GM23338 (cell line): ENCODE measurements around the gene ADGRG4. TPM values are rescaled to one million over a fixed set of nuclear protein-coding genes. Genes with fewer than 3 reads are reported as not detected.

Source experiments
- ATAC-seq: fragments of 200-7000 bp; cut with Tn5 transposase; 3 replicates; pipeline ENCODE4 v1.9.1; 2020
- DNase-seq: peaks from one replicate; pipeline ENCODE4 v3.0.0-alpha.2; 2015; ENCODE audit warnings: low spot score
- H2AFZ ChIP-seq: fragments of 200-600 bp; sonication (generic); 2 replicates; pipeline ENCODE4 v1.8.0; 2016; ENCODE audit warnings: antibody characterized with exemption, mild to moderate bottlenecking, moderate library complexity
- H3F3A ChIP-seq: fragments of 200-600 bp; sonication (generic); replicated peaks from 2 replicates; pipeline ENCODE4 v1.8.0; 2017; ENCODE audit warnings: antibody characterized with exemption, mixed run types, low read depth
- H3K27ac ChIP-seq: fragments of 200-600 bp; sonication (generic); 2 replicates; pipeline ENCODE4 v1.6.1; 2016; ENCODE audit warnings: low read depth
- H3K27me3 ChIP-seq: fragments of 200-600 bp; sonication (generic); 2 replicates; pipeline ENCODE4 v1.8.0; 2016; ENCODE audit warnings: mild to moderate bottlenecking, mixed run types, moderate library complexity; ENCODE audit not compliant: insufficient read depth
- H3K36me3 ChIP-seq: fragments of 200-600 bp; sonication (generic); 2 replicates; pipeline ENCODE4 v1.8.0; 2016; ENCODE audit warnings: mild to moderate bottlenecking; ENCODE audit not compliant: insufficient read depth
- H3K4me1 ChIP-seq: fragments of 200-600 bp; sonication (generic); 2 replicates; pipeline ENCODE4 v1.8.0; 2016; ENCODE audit warnings: mild to moderate bottlenecking, moderate library complexity; ENCODE audit not compliant: insufficient read depth
- H3K4me2 ChIP-seq: fragments of 200-600 bp; sonication (generic); 2 replicates; pipeline ENCODE4 v1.7.1; 2017; ENCODE audit warnings: mixed run types
- H3K4me3 ChIP-seq: fragments of 200-600 bp; sonication (generic); 2 replicates; pipeline ENCODE4 v1.6.1; 2016; ENCODE audit warnings: mixed run types
- H3K79me2 ChIP-seq: fragments of 200-600 bp; sonication (generic); replicated peaks from 2 replicates; pipeline ENCODE4 v1.8.0; 2017; ENCODE audit warnings: mild to moderate bottlenecking; ENCODE audit not compliant: insufficient read depth
- H3K9me2 ChIP-seq: fragments of 200-600 bp; sonication (generic); 2 replicates; pipeline ENCODE4 v1.8.0; 2017; ENCODE audit not compliant: insufficient read depth
- H4K20me1 ChIP-seq: fragments of 200-600 bp; sonication (generic); replicated peaks from 2 replicates; pipeline ENCODE4 v1.8.0; 2017; ENCODE audit warnings: mild to moderate bottlenecking; ENCODE audit not compliant: insufficient read depth
- H3K27ac Mint-ChIP-seq: 2 replicates; pipeline ENCODE4 v1.8.0; 2020; ENCODE audit warnings: inconsistent platforms, mild to moderate bottlenecking, moderate library complexity, mixed read lengths
- H3K27me3 Mint-ChIP-seq: 3 replicates; pipeline ENCODE4 v1.8.0; 2022; ENCODE audit warnings: low read depth, mild to moderate bottlenecking, moderate library complexity, mixed read lengths, inconsistent platforms; ENCODE audit not compliant: insufficient read depth, poor library complexity
- H3K36me3 Mint-ChIP-seq: 3 replicates; pipeline ENCODE4 v1.8.0; 2021; ENCODE audit warnings: low read depth, mild to moderate bottlenecking, inconsistent platforms, moderate library complexity, mixed read lengths
- H3K4me1 Mint-ChIP-seq: 3 replicates; pipeline ENCODE4 v1.8.0; 2020; ENCODE audit warnings: mild to moderate bottlenecking, inconsistent platforms, mixed read lengths
- H3K4me3 Mint-ChIP-seq: 3 replicates; pipeline ENCODE4 v1.8.0; 2021; ENCODE audit warnings: moderate library complexity, mild to moderate bottlenecking, inconsistent platforms, mixed read lengths
- H3K9me3 Mint-ChIP-seq: 3 replicates; pipeline ENCODE4 v1.8.0; 2020; ENCODE audit warnings: moderate library complexity, mild to moderate bottlenecking, inconsistent platforms, mixed read lengths
- EZH2 ChIP-seq: fragments of 200-600 bp; sonication (generic); IDR thresholded peaks from one replicate; pipeline ENCODE4 v1.8.0; 2017; ENCODE audit warnings: antibody characterized with exemption, mild to moderate bottlenecking, low read depth; ENCODE audit not compliant: unreplicated experiment
- EZH2phosphoT487 ChIP-seq: fragments of 200-600 bp; sonication (generic); IDR thresholded peaks from one replicate; pipeline ENCODE4 v1.8.1; 2018; ENCODE audit warnings: antibody characterized with exemption; ENCODE audit not compliant: unreplicated experiment
- JUNB ChIP-seq: IDR thresholded peaks from one replicate; pipeline ENCODE4 v1.6.1; 2016; ENCODE audit warnings: antibody characterized with exemption; ENCODE audit not compliant: unreplicated experiment
- NANOG ChIP-seq: IDR thresholded peaks from 2 replicates; pipeline ENCODE4 v1.6.1; 2016; ENCODE audit warnings: antibody characterized with exemption, borderline replicate concordance
- ZNF114 ChIP-seq: fragments of 250-450 bp; sonication (Bioruptor Pico); IDR thresholded peaks from 2 replicates; pipeline ENCODE4 v1.5.0; 2020; ENCODE audit warnings: mild to moderate bottlenecking, moderate library complexity
- ZNF331 ChIP-seq: fragments of 250-450 bp; sonication (Bioruptor Pico); IDR thresholded peaks from 2 replicates; pipeline ENCODE4 v1.5.0; 2020; ENCODE audit warnings: low read depth, mild to moderate bottlenecking, moderate library complexity
- polyA plus RNA-seq: library from polyadenylated mRNA; unstranded; fragments of >200 nt; fragmentation: Nextera tagmentation; extraction: Ambion mirVana; gene quantifications from 2 replicates; pipeline ENCODE4 v1.2.1, GENCODE V29; 2016
- total RNA-seq: library from RNA; depleted of rRNA; stranded (reverse); fragments of >200 nt; shearing (Covaris generic); gene quantifications from 2 replicates; pipeline ENCODE4 v1.2.3, GENCODE V29; 2014
- TF ChIP-seq, protein P1 (sequence below): fragments of 250-450 bp; sonication (Bioruptor Pico); IDR thresholded peaks from 2 replicates; pipeline ENCODE4 v1.5.0; 2020; ENCODE audit warnings: mild to moderate bottlenecking, moderate library complexity
- TF ChIP-seq, protein P2 (sequence below): IDR thresholded peaks from 2 replicates; pipeline ENCODE4 v1.6.1; 2016; ENCODE audit warnings: antibody characterized with exemption
- TF ChIP-seq, protein P3 (sequence below), 2 experiments: fragments of 200-600 bp in 1 of 2; sonication (generic) in 1 of 2; conservative IDR thresholded peaks; 2 replicates each; pipeline versions ENCODE4 v1.5.1 to v1.6.1; 2016 to 2017; ENCODE audit warnings: antibody characterized with exemption in 2 of 2, low read depth in 2 of 2, mild to moderate bottlenecking in 2 of 2, moderate library complexity in 1 of 2

The ADGRG4 gene
- total and polyA plus RNA-seq, 2 experiments from 2014 or later: not detected

DNA sequence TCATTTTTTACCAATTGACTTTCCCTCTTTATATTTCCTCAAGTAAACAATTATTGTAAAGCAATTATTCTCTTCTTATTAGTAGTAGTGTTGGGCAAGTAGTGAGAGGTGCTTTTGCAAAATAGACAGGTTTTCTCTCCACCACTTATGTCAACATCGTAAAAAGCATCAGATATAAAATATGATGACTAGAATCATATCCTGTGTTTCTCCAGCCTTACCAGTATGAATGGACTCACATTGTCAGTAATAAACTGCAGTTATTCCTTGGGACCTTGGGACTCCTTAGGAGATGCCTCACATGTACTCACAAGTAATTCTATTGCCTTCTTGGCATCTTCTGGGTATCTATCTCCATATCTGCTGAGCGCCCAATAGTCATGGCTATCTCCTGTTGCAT, 146.5 kb downstream of the ADGRG4 start (continued):
- TF ChIP-seq, protein P1, sequence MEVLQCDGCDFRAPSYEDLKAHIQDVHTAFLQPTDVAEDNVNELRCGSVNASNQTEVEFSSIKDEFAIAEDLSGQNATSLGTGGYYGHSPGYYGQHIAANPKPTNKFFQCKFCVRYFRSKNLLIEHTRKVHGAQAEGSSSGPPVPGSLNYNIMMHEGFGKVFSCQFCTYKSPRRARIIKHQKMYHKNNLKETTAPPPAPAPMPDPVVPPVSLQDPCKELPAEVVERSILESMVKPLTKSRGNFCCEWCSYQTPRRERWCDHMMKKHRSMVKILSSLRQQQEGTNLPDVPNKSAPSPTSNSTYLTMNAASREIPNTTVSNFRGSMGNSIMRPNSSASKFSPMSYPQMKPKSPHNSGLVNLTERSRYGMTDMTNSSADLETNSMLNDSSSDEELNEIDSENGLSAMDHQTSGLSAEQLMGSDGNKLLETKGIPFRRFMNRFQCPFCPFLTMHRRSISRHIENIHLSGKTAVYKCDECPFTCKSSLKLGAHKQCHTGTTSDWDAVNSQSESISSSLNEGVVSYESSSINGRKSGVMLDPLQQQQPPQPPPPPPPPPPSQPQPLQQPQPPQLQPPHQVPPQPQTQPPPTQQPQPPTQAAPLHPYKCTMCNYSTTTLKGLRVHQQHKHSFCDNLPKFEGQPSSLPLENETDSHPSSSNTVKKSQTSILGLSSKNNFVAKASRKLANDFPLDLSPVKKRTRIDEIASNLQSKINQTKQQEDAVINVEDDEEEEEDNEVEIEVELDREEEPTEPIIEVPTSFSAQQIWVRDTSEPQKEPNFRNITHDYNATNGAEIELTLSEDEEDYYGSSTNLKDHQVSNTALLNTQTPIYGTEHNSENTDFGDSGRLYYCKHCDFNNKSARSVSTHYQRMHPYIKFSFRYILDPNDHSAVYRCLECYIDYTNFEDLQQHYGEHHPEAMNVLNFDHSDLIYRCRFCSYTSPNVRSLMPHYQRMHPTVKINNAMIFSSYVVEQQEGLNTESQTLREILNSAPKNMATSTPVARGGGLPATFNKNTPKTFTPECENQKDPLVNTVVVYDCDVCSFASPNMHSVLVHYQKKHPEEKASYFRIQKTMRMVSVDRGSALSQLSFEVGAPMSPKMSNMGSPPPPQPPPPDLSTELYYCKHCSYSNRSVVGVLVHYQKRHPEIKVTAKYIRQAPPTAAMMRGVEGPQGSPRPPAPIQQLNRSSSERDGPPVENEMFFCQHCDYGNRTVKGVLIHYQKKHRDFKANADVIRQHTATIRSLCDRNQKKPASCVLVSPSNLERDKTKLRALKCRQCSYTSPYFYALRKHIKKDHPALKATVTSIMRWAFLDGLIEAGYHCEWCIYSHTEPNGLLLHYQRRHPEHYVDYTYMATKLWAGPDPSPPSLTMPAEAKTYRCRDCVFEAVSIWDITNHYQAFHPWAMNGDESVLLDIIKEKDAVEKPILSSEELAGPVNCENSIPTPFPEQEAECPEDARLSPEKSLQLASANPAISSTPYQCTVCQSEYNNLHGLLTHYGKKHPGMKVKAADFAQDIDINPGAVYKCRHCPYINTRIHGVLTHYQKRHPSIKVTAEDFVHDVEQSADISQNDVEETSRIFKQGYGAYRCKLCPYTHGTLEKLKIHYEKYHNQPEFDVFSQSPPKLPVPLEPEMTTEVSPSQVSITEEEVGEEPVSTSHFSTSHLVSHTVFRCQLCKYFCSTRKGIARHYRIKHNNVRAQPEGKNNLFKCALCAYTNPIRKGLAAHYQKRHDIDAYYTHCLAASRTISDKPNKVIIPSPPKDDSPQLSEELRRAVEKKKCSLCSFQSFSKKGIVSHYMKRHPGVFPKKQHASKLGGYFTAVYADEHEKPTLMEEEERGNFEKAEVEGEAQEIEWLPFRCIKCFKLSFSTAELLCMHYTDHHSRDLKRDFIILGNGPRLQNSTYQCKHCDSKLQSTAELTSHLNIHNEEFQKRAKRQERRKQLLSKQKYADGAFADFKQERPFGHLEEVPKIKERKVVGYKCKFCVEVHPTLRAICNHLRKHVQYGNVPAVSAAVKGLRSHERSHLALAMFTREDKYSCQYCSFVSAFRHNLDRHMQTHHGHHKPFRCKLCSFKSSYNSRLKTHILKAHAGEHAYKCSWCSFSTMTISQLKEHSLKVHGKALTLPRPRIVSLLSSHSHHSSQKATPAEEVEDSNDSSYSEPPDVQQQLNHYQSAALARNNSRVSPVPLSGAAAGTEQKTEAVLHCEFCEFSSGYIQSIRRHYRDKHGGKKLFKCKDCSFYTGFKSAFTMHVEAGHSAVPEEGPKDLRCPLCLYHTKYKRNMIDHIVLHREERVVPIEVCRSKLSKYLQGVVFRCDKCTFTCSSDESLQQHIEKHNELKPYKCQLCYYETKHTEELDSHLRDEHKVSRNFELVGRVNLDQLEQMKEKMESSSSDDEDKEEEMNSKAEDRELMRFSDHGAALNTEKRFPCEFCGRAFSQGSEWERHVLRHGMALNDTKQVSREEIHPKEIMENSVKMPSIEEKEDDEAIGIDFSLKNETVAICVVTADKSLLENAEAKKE (CRISPR knock-in tag): no peak
- no peak for TF ChIP-seq JUNB
- TF ChIP-seq ZNF331 (CRISPR knock-in tag): no peak
- TF ChIP-seq, protein P2, sequence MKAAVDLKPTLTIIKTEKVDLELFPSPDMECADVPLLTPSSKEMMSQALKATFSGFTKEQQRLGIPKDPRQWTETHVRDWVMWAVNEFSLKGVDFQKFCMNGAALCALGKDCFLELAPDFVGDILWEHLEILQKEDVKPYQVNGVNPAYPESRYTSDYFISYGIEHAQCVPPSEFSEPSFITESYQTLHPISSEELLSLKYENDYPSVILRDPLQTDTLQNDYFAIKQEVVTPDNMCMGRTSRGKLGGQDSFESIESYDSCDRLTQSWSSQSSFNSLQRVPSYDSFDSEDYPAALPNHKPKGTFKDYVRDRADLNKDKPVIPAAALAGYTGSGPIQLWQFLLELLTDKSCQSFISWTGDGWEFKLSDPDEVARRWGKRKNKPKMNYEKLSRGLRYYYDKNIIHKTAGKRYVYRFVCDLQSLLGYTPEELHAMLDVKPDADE: no peak
- no peak for TF ChIP-seq ZNF114 (CRISPR knock-in tag)

DNA sequence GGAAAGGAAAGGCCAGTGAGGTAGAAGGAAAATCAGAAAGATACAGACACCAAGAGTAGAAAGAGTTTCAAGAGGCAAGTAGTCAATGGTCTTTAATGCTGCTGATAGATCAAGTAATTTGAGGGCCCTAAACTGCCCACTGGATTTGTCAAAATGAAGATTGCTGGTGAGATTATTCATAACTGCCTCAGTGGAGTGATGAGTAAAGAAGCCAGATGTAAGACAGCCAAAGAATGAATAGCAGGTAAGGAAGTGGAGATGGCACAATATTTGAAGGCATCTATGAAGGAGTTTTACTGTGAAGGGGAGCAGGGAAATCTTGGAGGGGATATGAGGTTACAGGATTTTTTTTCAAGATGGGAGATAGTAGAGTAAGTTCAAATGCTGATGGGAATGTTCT, 147.2 kb downstream of the ADGRG4 start:
- Histone ChIP-seq H3K36me3 (no peaks in the 10 kb centered on the region), H3K4me3 (no peak overlapping the region), H3K4me2 (no peak overlapping the region), H3K79me2 (no peaks in the 10 kb centered on the region), H3K9me2 (no peaks in the 10 kb centered on the region), H3F3A (no peaks in the 10 kb centered on the region), H2AFZ (no peak overlapping the region), H4K20me1 (no peaks in the 10 kb centered on the region), H3K27me3 (no peaks in the 10 kb centered on the region), H3K27ac (no peak overlapping the region), H3K4me1 (no peaks in the 10 kb centered on the region)
- H3K4me1 Mint-ChIP-seq: no peaks in the 10 kb centered on the region
- ATAC-seq: no peak
- H3K4me3 Mint-ChIP-seq: no peak overlapping the region
- H3K27ac Mint-ChIP-seq: no peak overlapping the region
- no peaks in the 10 kb centered on the region for H3K27me3 Mint-ChIP-seq
- no peak for TF ChIP-seq EZH2
- no peak for TF ChIP-seq NANOG
- TF ChIP-seq EZH2phosphoT487: no peak
- TF ChIP-seq, protein P3, sequence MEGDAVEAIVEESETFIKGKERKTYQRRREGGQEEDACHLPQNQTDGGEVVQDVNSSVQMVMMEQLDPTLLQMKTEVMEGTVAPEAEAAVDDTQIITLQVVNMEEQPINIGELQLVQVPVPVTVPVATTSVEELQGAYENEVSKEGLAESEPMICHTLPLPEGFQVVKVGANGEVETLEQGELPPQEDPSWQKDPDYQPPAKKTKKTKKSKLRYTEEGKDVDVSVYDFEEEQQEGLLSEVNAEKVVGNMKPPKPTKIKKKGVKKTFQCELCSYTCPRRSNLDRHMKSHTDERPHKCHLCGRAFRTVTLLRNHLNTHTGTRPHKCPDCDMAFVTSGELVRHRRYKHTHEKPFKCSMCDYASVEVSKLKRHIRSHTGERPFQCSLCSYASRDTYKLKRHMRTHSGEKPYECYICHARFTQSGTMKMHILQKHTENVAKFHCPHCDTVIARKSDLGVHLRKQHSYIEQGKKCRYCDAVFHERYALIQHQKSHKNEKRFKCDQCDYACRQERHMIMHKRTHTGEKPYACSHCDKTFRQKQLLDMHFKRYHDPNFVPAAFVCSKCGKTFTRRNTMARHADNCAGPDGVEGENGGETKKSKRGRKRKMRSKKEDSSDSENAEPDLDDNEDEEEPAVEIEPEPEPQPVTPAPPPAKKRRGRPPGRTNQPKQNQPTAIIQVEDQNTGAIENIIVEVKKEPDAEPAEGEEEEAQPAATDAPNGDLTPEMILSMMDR (conservative IDR thresholded peaks at IDR 0.05; ENCODE audit: low read depth in 2 of 2): no peak
- no peaks in the 10 kb centered on the region; the same call in 2 of the 3 replicates for H3K36me3 Mint-ChIP-seq
- H3K9me3 Mint-ChIP-seq: peaks cover 7% of the 10 kb centered on the region
- DNase-seq: no peak
